IPS DF 4.7 (cell line): Measurements from ENCODE around the gene SLC12A4.

ENCODE experiments used
- DNase-seq: peaks from one replicate; pipeline ENCODE4 v3.0.0-alpha.2; 2013; ENCODE audit warnings: low spot score; ENCODE audit errors: extremely low read depth

SLC12A4 gene

GRCh38 chr16:67963662-67964321, 4.6 kb downstream of the SLC12A4 start:
- DNase-seq = no peak

GRCh38 chr16:67963292-67963661, 5.2 kb downstream of the SLC12A4 start:
- DNase-seq = no peak

- DNase-seq = no peak
Observed at GRCh38 chr16:67962135-67962534, 6.3 kb downstream of the SLC12A4 start.

- DNase-seq = no peak
Observed at GRCh38 chr16:67961551-67961957, 6.9 kb downstream of the SLC12A4 start.

GRCh38 chr16:67959536-67960329, 8.7 kb downstream of the SLC12A4 start:
- no peak for DNase-seq

GRCh38 chr16:67957622-67958021, 10.8 kb downstream of the SLC12A4 start:
- no peak for DNase-seq

GRCh38 chr16:67954421-67955196, 13.8 kb downstream of the SLC12A4 start:
- DNase-seq = no peak

- no peak for DNase-seq
Observed at GRCh38 chr16:67953641-67954375, 14.6 kb downstream of the SLC12A4 start.

- DNase-seq = no peak
Observed at GRCh38 chr16:67951485-67951884, 17.0 kb downstream of the SLC12A4 start.

GRCh38 chr16:67950335-67950843, 18.0 kb downstream of the SLC12A4 start:
- DNase-seq = no peak

GRCh38 chr16:67949645-67950044, 18.8 kb downstream of the SLC12A4 start:
- DNase-seq = no peak

- no peak for DNase-seq
Observed at GRCh38 chr16:67948015-67948414, 20.4 kb downstream of the SLC12A4 start.

- no peak for DNase-seq
Observed at GRCh38 chr16:67946966-67947558, 21.4 kb downstream of the SLC12A4 start.

- no peak for DNase-seq
Observed at GRCh38 chr16:67946128-67946569, 22.3 kb downstream of the SLC12A4 start.

- DNase-seq = no peak
Observed at GRCh38 chr16:67945392-67945933, 23.0 kb downstream of the SLC12A4 start.

- DNase-seq = no peak
Observed at GRCh38 chr16:67944690-67945391, 23.6 kb downstream of the SLC12A4 start.

GRCh38 chr16:67943619-67944504, 24.6 kb downstream of the SLC12A4 start, which contains the start of gene LCAT:
Gene LCAT (minus strand): TSS chr16:67944120. CDS start chr16:67944101, 19 bp downstream.
- DNase-seq = no peak

- no peak for DNase-seq
Observed at GRCh38 chr16:67943256-67943618, 25.2 kb downstream of the SLC12A4 start.
